Measurements from ENCODE around the gene COG7.
"Not testable (repeated sequence)": the region's sequence is repeated elsewhere in the genome, so short reads cannot be mapped to it uniquely, and the experiment has no call there.

Gene COG7

DNA sequence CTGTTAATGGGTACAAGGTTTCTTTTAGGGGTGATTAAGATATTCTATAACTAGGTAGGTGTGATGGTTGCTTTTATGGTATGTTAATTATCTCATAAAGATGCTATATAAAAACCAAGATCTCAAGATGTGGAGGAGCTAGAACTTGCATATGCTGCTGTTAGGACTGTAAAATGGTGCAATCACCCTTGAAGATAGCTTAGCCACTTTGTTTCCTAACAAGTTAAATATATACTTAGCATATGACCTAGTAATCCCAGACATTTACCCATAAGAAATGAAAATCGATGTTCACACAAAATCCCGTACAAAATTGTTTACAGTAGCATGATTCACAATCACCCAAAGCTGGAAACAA, 32.2 kb upstream of the COG7 start:
- FAIRE-seq (no peak), DNase-seq (ENCODE audit: insufficient read length, low spot score) (no peak)
- no peak for TF ChIP-seq POLR2A (IDR thresholded peaks at IDR 0.05; ENCODE audit: low read depth, low read length)

DNA sequence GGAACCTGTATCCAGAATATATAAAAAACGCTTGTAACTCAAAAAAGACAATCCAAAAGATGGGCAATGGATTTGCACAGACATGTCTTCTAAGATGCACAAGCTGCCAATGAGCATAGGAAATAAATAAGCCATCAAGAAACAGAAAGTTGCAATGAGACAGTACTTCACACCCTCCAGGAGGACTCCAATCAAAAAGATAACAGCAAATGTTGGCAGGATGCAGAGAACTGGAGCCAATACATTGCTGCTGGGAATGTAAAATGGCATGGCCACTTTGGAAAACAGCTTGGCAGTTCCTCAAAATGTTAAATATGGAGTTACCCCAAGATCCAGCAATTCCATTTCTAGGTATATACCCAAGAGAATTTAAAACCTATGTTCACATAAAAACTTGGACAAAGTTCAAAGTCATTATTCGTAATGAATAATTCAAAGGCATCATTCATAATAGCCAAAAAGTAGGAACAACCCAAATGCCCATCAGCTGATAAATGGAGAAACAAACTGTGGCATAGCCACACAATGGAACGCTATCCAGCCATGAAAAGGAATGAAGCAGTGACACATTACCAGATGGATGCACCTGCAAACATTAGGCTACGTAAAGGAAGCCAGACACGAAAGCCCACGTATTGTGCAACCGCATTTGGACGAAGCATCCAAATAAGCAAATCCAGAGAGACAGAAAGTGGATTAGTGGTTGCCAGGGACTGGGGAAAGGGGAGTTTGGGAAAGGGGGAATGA, 31.7 kb upstream of the COG7 start:
- DNase-seq (ENCODE audit: insufficient read length, low spot score) (no peak), FAIRE-seq (no peak)
- no peak for TF ChIP-seq POLR2A (IDR thresholded peaks at IDR 0.05; ENCODE audit: low read depth, low read length)

DNA sequence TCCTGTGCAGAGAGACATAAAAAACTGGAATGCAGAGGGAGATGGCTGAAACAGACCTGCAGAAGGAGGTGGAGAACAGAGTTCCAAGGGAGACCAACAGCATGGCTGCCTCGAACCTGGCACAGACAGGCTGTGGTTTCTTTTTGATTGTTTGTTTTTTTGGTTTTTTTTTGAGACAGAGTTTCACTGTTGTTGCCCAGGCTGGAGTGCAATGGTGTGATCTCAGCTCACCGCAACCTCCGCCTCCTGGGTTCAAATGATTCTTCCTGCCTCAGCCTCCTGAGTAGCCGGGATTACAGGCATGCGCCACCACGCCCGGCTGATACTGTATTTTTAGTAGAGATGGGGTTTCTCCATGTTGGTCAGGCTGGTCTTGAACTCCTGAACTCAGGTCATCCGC, 30.5 kb upstream of the COG7 start:
- DNase-seq (ENCODE audit: insufficient read length, low spot score); FAIRE-seq: not testable (repeated sequence)

DNA sequence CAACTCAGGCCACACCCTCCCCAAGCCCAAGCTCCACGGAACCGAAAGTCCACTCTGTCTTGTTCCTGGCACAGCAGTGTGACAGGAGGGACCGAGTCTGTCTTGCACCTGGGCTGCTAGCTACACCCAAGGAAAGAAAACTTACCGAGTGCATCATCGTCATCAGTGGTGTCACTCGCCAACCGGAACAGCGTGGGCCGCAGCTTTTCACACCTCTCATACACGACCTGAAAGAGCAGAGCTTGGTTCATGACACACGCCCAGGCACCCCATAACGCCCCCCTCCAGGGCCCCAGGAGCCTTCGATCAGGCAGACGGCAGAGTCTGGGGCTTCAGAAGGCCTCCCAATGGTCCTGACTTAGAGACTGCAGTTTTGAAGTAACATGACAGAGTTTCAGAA, 29.8 kb upstream of the COG7 start:
- FAIRE-seq (no peak), DNase-seq (ENCODE audit: insufficient read length, low spot score) (no peak)
- no peak for TF ChIP-seq POLR2A (IDR thresholded peaks at IDR 0.05; ENCODE audit: low read depth, low read length)

DNA sequence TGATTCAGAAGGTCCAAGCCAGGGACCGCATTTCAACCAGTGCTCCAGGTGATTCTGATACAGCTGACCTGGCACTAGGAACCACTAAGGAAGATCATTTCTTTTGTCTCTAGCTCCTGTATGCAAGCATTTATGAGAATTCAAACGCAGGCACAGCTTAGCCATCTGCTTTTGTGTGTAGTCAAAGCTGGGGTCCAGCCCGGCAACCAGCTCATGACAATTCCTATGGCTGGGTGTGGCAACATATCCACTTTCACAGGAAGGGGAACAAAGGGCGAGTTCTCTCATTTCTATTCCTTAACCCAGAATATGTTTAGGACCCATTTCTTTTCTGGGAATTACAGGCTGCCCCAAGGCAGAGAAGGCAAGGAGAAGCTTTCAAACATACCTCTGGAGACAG, 27.3 kb upstream of the COG7 start:
- no peak for TF ChIP-seq POLR2A (IDR thresholded peaks at IDR 0.05; ENCODE audit: low read depth, low read length)
- no peak for FAIRE-seq
- DNase-seq (ENCODE audit: insufficient read length, low spot score): no peak

DNA sequence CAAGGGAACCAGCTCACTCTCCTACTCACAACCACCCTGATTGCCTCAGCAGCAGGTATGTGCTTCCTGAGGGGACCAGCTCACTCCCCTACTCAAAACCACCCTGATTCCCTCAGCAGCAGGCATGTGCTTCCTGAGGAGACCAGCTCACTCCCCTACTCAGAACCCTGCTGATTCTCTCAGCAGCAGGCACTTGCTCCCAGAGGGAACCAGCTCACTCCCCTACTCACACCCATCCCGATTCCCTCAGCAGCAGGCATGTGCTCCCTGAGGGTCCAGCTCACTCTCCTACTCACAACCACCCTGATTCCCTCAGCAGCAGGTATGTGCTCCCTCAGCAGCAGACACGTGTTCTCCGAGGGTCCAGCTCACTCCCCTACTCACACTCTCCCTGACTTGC, 26.1 kb upstream of the COG7 start:
- FAIRE-seq (no peak), DNase-seq (ENCODE audit: insufficient read length, low spot score) (no peak)
- TF ChIP-seq POLR2A (IDR thresholded peaks at IDR 0.05; ENCODE audit: low read depth, low read length): no peak

DNA sequence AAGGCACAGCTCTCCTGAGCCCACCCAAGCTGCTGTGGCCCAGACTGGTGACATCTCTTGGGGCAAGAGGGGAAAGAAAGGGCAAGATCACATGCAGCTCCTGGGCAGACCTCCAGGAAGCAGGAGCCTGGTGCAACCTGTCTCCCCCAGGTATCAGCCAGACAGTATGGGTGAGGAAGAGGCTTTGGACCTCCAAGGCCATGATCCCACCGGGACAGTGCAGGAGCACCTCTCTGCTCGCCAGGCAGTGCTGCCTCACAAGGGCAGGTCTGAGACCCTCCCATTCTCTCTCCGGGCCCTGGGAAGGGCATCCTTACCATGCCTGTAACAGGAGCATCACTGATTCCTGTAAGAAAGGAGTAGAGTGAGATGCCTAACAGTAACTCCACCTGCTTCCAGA, 25.6 kb upstream of the COG7 start:
- TF ChIP-seq POLR2A (IDR thresholded peaks at IDR 0.05; ENCODE audit: low read depth, low read length): no peak
- DNase-seq (ENCODE audit: insufficient read length, low spot score) (no peak), FAIRE-seq (no peak)

DNA sequence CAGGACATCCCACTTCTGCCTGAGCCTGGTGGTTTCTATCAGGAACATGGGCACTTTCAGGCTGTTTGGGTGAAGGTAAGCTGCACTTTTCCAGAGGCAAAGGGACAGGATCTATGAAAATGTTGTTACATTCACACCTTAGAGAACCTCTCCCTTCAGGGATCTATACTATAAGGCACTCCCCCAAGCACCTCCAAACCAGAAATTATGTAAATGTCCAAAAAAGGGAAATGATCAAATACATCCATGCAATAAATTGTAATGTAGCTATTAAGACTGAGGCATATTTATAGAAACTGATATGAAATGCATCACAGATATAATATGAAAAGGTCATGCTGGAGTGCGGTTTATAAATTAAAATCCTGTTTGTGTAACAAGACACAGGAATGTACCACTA, 23.3 kb upstream of the COG7 start:
- DNase-seq (ENCODE audit: insufficient read length, low spot score) (no peak), FAIRE-seq (no peak)
- TF ChIP-seq POLR2A (IDR thresholded peaks at IDR 0.05; ENCODE audit: low read depth, low read length): no peak

DNA sequence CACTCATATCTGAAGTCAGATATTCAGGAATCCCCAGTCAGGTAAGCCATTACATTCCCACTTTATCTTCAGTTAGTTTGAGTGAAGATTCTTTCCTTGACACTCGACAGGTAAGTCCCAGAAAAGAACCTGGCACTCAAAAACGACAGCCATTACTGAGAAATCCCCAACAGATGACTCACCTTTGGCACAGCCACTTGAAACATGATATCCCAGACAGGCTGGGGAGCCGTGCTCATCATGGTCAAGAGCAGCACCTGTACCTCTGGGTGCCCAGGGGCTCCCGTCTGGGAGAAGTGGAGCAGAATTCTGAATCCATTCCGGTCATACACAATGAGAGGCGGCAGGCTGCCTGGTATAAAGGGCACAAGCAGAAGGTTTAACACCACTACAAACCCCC, 16.8 kb upstream of the COG7 start:
- no peak for TF ChIP-seq POLR2A (IDR thresholded peaks at IDR 0.05; ENCODE audit: low read depth, low read length)
- DNase-seq (ENCODE audit: insufficient read length, low spot score): peak; percentile 45
- peak; percentile 52 for FAIRE-seq

DNA sequence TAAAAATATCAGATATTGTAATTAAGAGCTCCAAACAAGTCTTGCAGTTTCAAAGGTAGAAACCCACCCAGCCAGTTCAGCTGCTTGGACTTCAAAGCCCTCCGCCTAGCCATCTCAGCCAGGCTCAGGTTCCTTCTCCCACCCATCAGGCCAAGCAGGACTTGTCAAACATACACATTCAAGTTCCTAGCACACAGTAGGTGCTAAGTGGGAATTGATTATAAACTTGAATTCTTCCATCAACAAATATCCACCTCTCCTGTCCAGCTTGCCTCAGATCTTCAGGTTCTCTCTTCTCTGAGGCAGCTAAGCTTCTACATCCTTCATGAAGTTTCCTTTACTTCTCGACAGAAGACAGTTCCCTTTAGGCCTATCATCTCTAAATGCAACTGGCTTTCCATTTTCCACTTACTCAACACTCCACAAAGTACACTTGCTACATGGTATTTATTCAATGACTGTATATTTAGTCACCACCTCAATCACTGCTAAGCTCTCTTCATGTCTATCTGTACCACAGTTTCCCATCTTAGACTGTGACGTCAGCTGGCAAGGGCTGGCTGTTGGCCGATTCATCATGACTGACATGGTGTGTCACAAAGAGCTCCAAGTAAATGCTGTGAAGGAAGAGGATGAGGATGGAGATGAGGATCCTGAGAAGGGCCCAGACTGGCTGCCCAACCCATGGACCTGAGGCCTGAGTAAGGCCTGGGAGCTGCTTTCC, 13.3 kb upstream of the COG7 start:
- DNase-seq (ENCODE audit: insufficient read length, low spot score) (peak; percentile 60), FAIRE-seq (peak; percentile 15)
- TF ChIP-seq POLR2A (IDR thresholded peaks at IDR 0.05; ENCODE audit: low read depth, low read length): no peak

DNA sequence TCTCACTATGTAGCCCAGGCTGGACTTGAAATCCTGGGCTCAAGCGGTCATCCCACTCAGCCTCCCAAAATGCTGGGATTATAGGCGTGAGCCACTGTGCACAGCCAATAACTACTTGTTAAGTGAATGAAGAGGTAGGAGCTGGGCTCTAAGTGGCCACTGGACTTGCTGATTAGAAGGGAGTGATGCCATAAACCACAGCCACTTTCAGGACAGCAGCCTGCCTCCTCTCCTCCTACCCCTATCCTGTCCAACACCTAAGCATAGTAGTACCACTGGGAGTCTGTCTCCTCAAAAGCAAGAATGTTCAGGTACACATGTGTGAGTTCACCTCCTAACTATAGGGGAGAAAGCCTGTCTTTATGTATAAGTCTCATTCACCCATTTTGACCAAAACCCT, 12.2 kb upstream of the COG7 start:
- no peak for FAIRE-seq
- no peak for DNase-seq (ENCODE audit: insufficient read length, low spot score)
- no peak for TF ChIP-seq POLR2A (IDR thresholded peaks at IDR 0.05; ENCODE audit: low read depth, low read length)

DNA sequence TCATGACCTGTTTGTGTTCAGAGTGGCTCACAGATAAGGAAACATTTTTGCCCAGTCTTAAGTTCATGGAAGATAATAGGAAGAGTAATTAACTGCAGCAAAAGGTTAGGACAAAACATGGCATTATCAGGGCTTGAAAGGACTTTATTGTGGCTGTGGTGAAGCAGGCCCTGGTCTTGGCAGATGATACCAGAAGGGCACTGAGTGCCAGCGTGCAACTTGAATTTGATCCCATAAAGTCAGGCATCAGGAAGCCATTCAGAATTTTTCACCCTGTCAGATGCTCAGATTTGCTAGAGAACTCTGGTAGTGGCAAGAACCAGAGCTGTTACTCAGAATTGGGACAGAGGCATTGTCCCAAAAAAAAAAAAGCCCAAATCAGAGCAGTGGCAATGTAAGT, 11.2 kb upstream of the COG7 start:
- no peak for TF ChIP-seq POLR2A (IDR thresholded peaks at IDR 0.05; ENCODE audit: low read depth, low read length)
- DNase-seq (ENCODE audit: insufficient read length, low spot score) (no peak), FAIRE-seq (no peak)

DNA sequence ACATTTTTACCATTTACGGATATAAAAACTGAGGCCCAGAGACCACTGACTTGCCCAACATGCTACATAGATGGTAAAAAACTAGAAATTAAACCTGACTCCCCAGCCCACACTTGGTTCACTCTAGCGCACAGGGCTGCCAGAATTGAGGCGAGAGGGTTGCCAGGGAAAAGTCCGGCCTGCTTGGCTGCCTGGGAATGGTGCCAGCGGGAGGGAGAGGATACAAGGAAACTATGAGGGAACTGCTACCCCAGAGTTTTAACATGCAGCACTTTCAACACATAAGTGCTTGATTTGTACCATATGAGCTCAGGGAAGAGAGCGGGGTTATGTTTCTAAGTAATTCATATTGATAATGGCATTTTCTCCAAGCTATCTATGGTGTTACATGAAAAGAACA, 10.0 kb upstream of the COG7 start:
- DNase-seq (ENCODE audit: insufficient read length, low spot score); FAIRE-seq: not testable (repeated sequence)

DNA sequence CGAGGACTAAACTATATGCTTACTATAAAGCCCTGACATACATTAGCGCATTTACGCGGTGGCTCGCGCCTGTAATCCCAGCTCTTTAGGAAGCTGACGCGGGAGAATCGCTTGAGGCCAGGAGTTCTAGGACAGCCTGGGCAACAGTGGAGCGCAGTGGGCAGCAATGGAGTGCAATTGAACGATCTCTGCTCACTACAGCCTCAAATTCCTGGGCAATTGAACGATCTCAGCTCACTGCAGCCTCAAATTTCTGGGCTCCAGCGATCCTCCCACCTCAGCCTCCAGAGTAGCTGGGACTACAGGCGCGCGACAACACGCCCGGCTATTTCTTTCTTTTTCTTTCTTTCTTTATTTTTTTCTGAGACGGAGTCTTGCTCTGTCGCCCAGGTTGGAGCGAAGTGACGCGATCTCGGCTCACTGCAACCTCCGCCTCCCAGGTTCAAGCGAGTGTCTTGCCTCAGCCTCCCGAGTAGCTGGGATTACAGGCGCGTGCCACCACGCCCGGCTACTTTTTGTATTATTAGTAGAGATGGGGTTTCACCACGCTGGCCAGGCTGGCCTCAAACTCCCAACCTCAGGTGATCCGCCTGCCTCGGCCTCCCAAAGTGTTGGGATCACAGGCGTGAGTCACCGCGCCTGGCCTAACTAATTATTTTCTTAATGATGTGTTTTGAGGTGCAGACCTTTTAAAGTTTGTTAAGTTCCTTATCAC, 506 bp upstream of the COG7 start:
- no peak for DNase-seq (ENCODE audit: insufficient read length, low spot score)
- no peak for TF ChIP-seq POLR2A (IDR thresholded peaks at IDR 0.05; ENCODE audit: low read depth, low read length)
- no peak for FAIRE-seq

DNA sequence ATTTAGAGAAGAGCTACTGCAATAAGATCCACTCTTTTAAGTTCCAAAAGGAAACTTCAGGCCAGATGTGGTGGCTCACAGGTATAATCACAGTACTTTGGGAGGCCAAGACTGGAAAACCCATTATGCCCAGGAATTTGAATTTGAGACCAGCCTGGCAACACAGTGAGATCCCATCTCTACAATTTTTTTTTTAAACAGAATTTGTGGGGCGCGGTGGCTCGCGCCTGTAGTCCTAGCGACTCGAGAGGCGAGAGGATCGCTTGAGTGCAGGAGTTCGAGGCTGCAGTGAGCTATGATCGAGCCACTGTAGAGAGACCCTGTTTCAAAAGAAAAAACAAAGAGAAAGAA, 793 bp downstream of the COG7 start:
- no peak for FAIRE-seq
- no peak for TF ChIP-seq POLR2A (IDR thresholded peaks at IDR 0.05; ENCODE audit: low read depth, low read length)

More for the DNA sequence above, 793 bp downstream of the COG7 start:
- no peak for DNase-seq (ENCODE audit: insufficient read length, low spot score)

Measured in H54 (cell line).